Lung (tissue), 12 donors: Measurements from ENCODE around the gene RBKS. TPM values are rescaled to one million over a fixed set of nuclear protein-coding genes. Genes with fewer than 3 reads are reported as not detected.
A peak's percentile ranks its signal among the peaks of the same experiment; 100 is the strongest.

Source experiments
- ATAC-seq: fragments of 200-7000 bp; cut with Tn5 transposase; one replicate; pipeline ENCODE4 v1.9.1; 2020; ENCODE audit warnings: moderate number of reproducible peaks; ENCODE audit not compliant: insufficient read depth, low FRiP score
- DNase-seq, 3 donors: peaks; one replicate each; pipeline ENCODE4 v3.0.0-alpha.2; 2013 to 2017
- H3K27ac ChIP-seq, 2 donors: one replicate each; pipeline ENCODE4 v1.5.1; 2013; ENCODE audit warnings: mild to moderate bottlenecking in 2 of 2, moderate library complexity in 2 of 2, control low read depth in 1 of 2, inconsistent platforms in 1 of 2, low read depth in 1 of 2, low read length in 1 of 2
- H3K27me3 ChIP-seq, 3 donors: one replicate each; pipeline ENCODE4 v1.5.1; 2013; ENCODE audit warnings: low read length in 2 of 3; ENCODE audit not compliant: control insufficient read depth in 3 of 3, insufficient read depth in 3 of 3
- H3K36me3 ChIP-seq, 4 donors: one replicate each; pipeline ENCODE4 v1.5.1; 2013; ENCODE audit warnings: low read length in 4 of 4, mild to moderate bottlenecking in 1 of 4, moderate library complexity in 1 of 4; ENCODE audit not compliant: control insufficient read depth in 4 of 4, insufficient read depth in 4 of 4
- H3K4me1 ChIP-seq, 5 donors: one replicate each; pipeline ENCODE4 v1.5.1; 2013; ENCODE audit warnings: low read length in 5 of 5, mild to moderate bottlenecking in 2 of 5, moderate library complexity in 1 of 5; ENCODE audit not compliant: control insufficient read depth in 5 of 5, insufficient read depth in 5 of 5
- H3K4me3 ChIP-seq: one replicate; pipeline ENCODE4 v1.5.1; 2013; ENCODE audit warnings: mild to moderate bottlenecking, control low read depth, moderate library complexity
- H3K9ac ChIP-seq, 2 donors: one replicate each; pipeline ENCODE4 v1.5.1; 2013; ENCODE audit warnings: low read length in 2 of 2, control low read depth in 1 of 2; ENCODE audit not compliant: insufficient read depth in 1 of 2
- H3K9me3 ChIP-seq, 4 donors: one replicate each; pipeline ENCODE4 v1.5.1; 2013; ENCODE audit warnings: low read length in 3 of 4, mild to moderate bottlenecking in 1 of 4, moderate library complexity in 1 of 4; ENCODE audit not compliant: control insufficient read depth in 4 of 4, insufficient read depth in 3 of 4
- CTCF ChIP-seq: IDR thresholded peaks from 2 replicates; pipeline ENCODE4 v1.5.1; 2012; ENCODE audit warnings: mild to moderate bottlenecking; ENCODE audit errors: control extremely low read depth, extremely low read depth
- WGBS, 2 donors: extraction: QIAGEN DNeasy Blood & Tissue Kit; methylation state at CpG; one replicate each; pipeline ENCODE4 v1.1.7; 2013; 5-methylcytosine and 5-hydroxymethylcytosine counted together
- polyA plus RNA-seq, 2 donors: library from polyadenylated mRNA; stranded (reverse); fragments of 200-250 nt; gene quantifications; one replicate each; pipeline ENCODE4 v1.2.1, GENCODE V29; 2013
- total RNA-seq, 2 donors: library from RNA; depleted of rRNA in 1 of 2; stranded (reverse); fragments of >200 nt in 1 of 2; gene quantifications; one replicate each; pipeline ENCODE4 v1.2.1, GENCODE V29; 2014 to 2021
- donor health status: control.
- donor health status: control.
- donor health status: Bipolar disorder and iron deficiency.
- donor health status: healthy.
- donor health status: DM: yes; HTN: yes; CAD: no.

Gene RBKS
- total and polyA plus RNA-seq, 4 donors = 3.9 to 5.1 (median 4.9) TPM

GRCh38 chr2:27890924-27891672 is 911 bp upstream of the RBKS start:
- H3K4me1 ChIP-seq = peaks cover 0 to 15% (median 0%) of the 10 kb centered on the region in 5 donors
- H3K27ac ChIP-seq = peak overlapping the region; percentile 81 to 92
- TF ChIP-seq CTCF = no peak
- 16% methylated on average over 24 of the region's 24 CpGs for WGBS, 2 donors
- peak overlapping the region; percentile 74 for H3K4me3 ChIP-seq
- DNase-seq (peak; percentile 83 to 86 (median 83)), ATAC-seq (no peak)
- no peaks in the 10 kb centered on the region for H3K9me3 ChIP-seq
- peaks cover 0 to 2% (median 2%) of the 10 kb centered on the region in 4 donors for H3K36me3 ChIP-seq
- H3K27me3 ChIP-seq = no peaks in the 10 kb centered on the region
- peak overlapping the region; percentile 90 to 92 for H3K9ac ChIP-seq

DNA sequence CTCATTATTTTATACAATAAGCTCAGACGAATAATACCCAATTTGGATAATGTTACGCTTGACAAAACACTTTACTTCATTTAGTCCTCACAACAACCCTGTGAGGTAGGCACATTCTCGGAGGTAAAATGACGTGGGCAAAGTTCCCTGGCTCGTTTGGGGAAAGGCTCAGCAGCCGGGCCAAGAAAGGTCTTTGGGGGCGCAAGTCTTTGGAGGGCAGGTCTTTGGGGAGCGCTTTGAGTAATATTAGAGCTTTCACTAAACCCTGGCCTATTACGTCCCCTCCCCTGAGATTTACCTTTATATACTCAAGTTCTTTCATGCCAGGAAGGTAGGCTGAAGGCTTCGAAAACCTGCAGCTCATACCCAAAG is 427 bp downstream of the RBKS start:
- 25 to 30% methylated on average over 10 of the region's 10 CpGs for WGBS, 2 donors
- Histone ChIP-seq H3K4me1 (peaks cover 0 to 15% (median 0%) of the 10 kb centered on the region in 5 donors), H3K27ac (peak overlapping the region; percentile 81 to 92), H3K4me3 (peak overlapping the region; percentile 60), H3K36me3 (peaks cover 0 to 2% (median 0%) of the 10 kb centered on the region in 4 donors), H3K9ac (peak overlapping the region; percentile 58 to 76), H3K9me3 (no peaks in the 10 kb centered on the region), H3K27me3 (no peaks in the 10 kb centered on the region)
- DNase-seq = peak in 1 of 3 donors; percentile 17
- no peak for ATAC-seq
- TF ChIP-seq CTCF = no peak

DNA sequence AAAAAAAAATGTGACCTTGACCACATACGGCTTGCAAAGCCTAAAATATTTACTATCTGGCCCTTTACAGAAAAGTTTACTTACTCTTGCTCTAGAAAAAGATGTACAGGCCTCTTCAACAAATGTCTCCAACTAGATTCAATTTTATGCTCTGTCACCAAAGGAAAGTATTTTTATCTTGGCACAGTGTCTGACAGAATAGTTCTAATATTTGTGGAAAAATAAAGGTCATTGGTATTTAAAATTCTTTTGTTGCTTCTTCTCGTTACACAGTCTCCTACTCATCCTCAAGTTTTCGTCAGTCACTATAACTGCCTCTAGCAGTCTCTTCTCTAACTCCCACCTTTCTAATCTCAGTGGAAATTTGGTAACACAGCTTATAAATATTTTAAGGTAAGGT is 1.4 kb downstream of the RBKS start:
- Histone ChIP-seq H3K4me3 (no peak overlapping the region), H3K27ac (peak overlapping the region in 1 of 2 donors; percentile 61), H3K27me3 (no peaks in the 10 kb centered on the region), H3K4me1 (peaks cover 0 to 15% (median 0%) of the 10 kb centered on the region in 5 donors), H3K9ac (no peak overlapping the region), H3K36me3 (no peaks in the 10 kb centered on the region), H3K9me3 (no peaks in the 10 kb centered on the region)
- no peak for DNase-seq
- no peak for ATAC-seq
- WGBS, 2 donors = 56 to 63% methylated on average over 3 of the region's 3 CpGs
- TF ChIP-seq CTCF = no peak

- H3K27ac ChIP-seq = peak overlapping the region in 1 of 2 donors; percentile 37
- H3K9ac ChIP-seq = no peak overlapping the region
- H3K9me3 ChIP-seq = no peaks in the 10 kb centered on the region
- no peaks in the 10 kb centered on the region for H3K27me3 ChIP-seq
- no peaks in the 10 kb centered on the region for H3K36me3 ChIP-seq
- no peak overlapping the region for H3K4me3 ChIP-seq
- DNase-seq (no peak), ATAC-seq (no peak)
- peaks cover 0 to 15% (median 0%) of the 10 kb centered on the region in 5 donors for H3K4me1 ChIP-seq
- no peak for TF ChIP-seq CTCF
- 81 to 89% methylated on average over 3 of the region's 3 CpGs for WGBS, 2 donors
These were observed 2.4 kb downstream of the RBKS start for GRCh38 chr2:27887830-27888229.
